T-helper 1 cell treated with Interleukin-12 subunit alpha and Interleukin-12 subunit beta and Interleukin-4 antibody, amounts not matched to agents 30 ng/mL and 1 ng/mL, for 36 hours (primary cell): ENCODE measurements around the gene NRG2. TPM values are rescaled to one million over a fixed set of nuclear protein-coding genes. Genes with fewer than 3 reads are reported as not detected.

Experiments
- intact Hi-C: fragments of 100-400 bp; cut with micrococcal nuclease; formaldehyde crosslinking; loops from one replicate; pipeline ENCODE4 v1.15.1; 2024
- total RNA-seq: library from RNA; stranded (reverse); gene quantifications from 2 replicates; pipeline ENCODE4 v1.2.3, GENCODE V29; 2022

NRG2 gene
- total RNA-seq, 1 donor from 2014 or later = 0.27 TPM

GRCh38 chr5:140041492-140042392, 1.4 kb downstream of the NRG2 start:
- intact Hi-C loops = no loop called here

GRCh38 chr5:140041099-140041491, 2.0 kb downstream of the NRG2 start:
- intact Hi-C loops = no loop called here

GRCh38 chr5:140040358-140040757, 2.7 kb downstream of the NRG2 start:
- intact Hi-C loops = no loop called here

GRCh38 chr5:140039561-140039960, 3.5 kb downstream of the NRG2 start:
- intact Hi-C loops = no loop called here

GRCh38 chr5:140038373-140038957, 4.6 kb downstream of the NRG2 start:
- intact Hi-C loops = no loop called here

GRCh38 chr5:140037012-140037411, 6.1 kb downstream of the NRG2 start:
- intact Hi-C loops = no loop called here

- intact Hi-C loops = no loop called here
Observed at GRCh38 chr5:140035881-140036280, 7.2 kb downstream of the NRG2 start.

GRCh38 chr5:140033037-140033760, 9.9 kb downstream of the NRG2 start:
- intact Hi-C loops = no loop called here

GRCh38 chr5:140032296-140032695, 10.8 kb downstream of the NRG2 start:
- intact Hi-C loops = no loop called here

- intact Hi-C loops = no loop called here
Observed at GRCh38 chr5:140027807-140028206, 15.3 kb downstream of the NRG2 start.

- intact Hi-C loops = no loop called here
Observed at GRCh38 chr5:140025736-140026135, 17.4 kb downstream of the NRG2 start.

- intact Hi-C loops = no loop called here
Observed at GRCh38 chr5:140024928-140025327, 18.2 kb downstream of the NRG2 start.

- intact Hi-C loops = no loop called here
Observed at GRCh38 chr5:140023611-140024191, 19.4 kb downstream of the NRG2 start.

- intact Hi-C loops = no loop called here
Observed at GRCh38 chr5:140020601-140021177, 22.4 kb downstream of the NRG2 start.

GRCh38 chr5:140018920-140019644, 24.0 kb downstream of the NRG2 start:
- intact Hi-C loops = no loop called here

- intact Hi-C loops = no loop called here
Observed at GRCh38 chr5:140018517-140018916, 24.6 kb downstream of the NRG2 start.

GRCh38 chr5:140018096-140018481, 25.0 kb downstream of the NRG2 start:
- intact Hi-C loops = no loop called here

- intact Hi-C loops = no loop called here
Observed at GRCh38 chr5:140017397-140018095, 25.6 kb downstream of the NRG2 start.

GRCh38 chr5:140015706-140016105, 27.4 kb downstream of the NRG2 start:
- intact Hi-C loops = no loop called here

GRCh38 chr5:140014751-140015150, 28.3 kb downstream of the NRG2 start:
- intact Hi-C loops = no loop called here
